ENCODE data around the gene ZNF423.

ZNF423 gene

DNA sequence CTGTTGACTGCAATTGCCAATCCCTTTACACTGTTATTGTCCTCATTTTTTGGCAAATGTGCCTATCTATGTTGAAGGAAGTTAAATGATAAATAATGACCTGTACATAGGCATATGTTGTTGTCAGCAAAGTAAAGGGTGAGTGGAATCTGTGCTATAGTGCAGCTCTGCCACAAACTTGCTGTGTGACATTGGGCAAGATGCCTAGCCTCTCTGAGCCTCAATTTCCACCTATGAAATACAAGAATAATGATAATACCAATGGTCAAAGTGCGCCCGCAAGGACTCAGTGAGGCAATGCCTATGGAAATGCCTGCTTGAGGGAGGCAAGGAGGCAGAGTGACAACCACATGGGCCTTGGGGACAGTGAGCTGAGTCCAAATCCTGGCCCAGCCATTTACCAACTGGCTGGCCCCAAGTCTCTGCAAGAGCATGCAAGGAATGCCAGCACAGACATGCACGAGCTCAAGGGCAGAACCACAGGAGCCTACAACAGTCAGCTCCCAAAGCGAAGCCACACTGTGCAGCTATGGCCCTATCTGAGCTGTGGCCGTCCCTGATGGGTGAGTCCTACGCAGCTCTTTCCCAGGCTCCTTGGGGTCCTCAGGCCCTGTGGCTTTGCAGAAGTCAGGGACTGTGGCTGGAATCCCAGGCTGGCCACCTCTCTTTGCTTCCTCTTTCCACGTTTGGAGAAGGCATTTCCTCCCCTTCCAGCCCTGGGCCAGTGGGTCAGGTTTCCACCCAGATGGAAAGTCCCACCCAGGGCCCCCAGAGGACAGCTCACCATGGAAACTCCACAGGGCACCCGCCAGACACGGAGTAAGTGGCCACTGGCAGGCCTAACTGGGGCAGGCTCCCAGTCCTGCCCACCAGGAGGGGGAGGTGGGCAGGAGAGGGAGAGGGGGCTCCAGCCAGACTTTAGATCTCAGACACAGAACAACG is 82.1 kb downstream of the ZNF423 start:
- TF ChIP-seq, protein P1, sequence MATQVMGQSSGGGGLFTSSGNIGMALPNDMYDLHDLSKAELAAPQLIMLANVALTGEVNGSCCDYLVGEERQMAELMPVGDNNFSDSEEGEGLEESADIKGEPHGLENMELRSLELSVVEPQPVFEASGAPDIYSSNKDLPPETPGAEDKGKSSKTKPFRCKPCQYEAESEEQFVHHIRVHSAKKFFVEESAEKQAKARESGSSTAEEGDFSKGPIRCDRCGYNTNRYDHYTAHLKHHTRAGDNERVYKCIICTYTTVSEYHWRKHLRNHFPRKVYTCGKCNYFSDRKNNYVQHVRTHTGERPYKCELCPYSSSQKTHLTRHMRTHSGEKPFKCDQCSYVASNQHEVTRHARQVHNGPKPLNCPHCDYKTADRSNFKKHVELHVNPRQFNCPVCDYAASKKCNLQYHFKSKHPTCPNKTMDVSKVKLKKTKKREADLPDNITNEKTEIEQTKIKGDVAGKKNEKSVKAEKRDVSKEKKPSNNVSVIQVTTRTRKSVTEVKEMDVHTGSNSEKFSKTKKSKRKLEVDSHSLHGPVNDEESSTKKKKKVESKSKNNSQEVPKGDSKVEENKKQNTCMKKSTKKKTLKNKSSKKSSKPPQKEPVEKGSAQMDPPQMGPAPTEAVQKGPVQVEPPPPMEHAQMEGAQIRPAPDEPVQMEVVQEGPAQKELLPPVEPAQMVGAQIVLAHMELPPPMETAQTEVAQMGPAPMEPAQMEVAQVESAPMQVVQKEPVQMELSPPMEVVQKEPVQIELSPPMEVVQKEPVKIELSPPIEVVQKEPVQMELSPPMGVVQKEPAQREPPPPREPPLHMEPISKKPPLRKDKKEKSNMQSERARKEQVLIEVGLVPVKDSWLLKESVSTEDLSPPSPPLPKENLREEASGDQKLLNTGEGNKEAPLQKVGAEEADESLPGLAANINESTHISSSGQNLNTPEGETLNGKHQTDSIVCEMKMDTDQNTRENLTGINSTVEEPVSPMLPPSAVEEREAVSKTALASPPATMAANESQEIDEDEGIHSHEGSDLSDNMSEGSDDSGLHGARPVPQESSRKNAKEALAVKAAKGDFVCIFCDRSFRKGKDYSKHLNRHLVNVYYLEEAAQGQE (IDR thresholded peaks at IDR 0.05; ENCODE audit: insufficient read depth in 1 of 2, low read depth in 2 of 2, low read length in 2 of 2) = no peak
- TF ChIP-seq FOXP2 (optimal IDR thresholded peaks at IDR 0.05; ENCODE audit: borderline replicate concordance, extremely low read depth, extremely low read length, insufficient read depth) (no peak), SIN3A (IDR thresholded peaks at IDR 0.05; ENCODE audit: borderline replicate concordance, insufficient read depth, low read length) (no peak), TAF1 (IDR thresholded peaks at IDR 0.05; ENCODE audit: borderline replicate concordance, insufficient read depth, low read length) (no peak), POLR2AphosphoS5 (IDR thresholded peaks at IDR 0.05; ENCODE audit: low read depth, low read length) (no peak)

DNA sequence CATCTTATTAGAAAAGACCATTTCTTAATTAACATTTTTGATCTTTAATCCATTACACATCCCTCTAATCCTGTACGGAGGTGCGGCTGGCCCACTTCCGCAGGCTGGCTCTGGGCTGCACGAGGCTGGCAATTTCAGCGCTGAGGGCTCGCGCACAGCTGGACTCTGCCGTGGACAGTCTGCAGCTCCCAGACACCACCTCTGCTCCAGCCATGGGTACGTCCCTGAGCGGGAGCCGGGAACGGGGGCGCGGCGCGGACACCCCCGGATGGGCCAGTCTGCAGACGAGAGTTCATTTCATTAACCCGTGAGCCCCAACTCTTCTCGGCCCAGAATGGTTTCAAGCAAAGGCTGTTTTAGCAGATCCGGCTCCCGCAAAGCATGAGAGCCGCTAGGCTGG is 87.9 kb downstream of the ZNF423 start:
- TF ChIP-seq POLR2AphosphoS5 (IDR thresholded peaks at IDR 0.05; ENCODE audit: low read depth, low read length) (no peak), TAF1 (IDR thresholded peaks at IDR 0.05; ENCODE audit: borderline replicate concordance, insufficient read depth, low read length) (no peak), SIN3A (IDR thresholded peaks at IDR 0.05; ENCODE audit: borderline replicate concordance, insufficient read depth, low read length) (no peak), FOXP2 (optimal IDR thresholded peaks at IDR 0.05; ENCODE audit: borderline replicate concordance, extremely low read depth, extremely low read length, insufficient read depth) (no peak)
- TF ChIP-seq, protein P1 (IDR thresholded peaks at IDR 0.05; ENCODE audit: insufficient read depth in 1 of 2, low read depth in 2 of 2, low read length in 2 of 2) = no peak

DNA sequence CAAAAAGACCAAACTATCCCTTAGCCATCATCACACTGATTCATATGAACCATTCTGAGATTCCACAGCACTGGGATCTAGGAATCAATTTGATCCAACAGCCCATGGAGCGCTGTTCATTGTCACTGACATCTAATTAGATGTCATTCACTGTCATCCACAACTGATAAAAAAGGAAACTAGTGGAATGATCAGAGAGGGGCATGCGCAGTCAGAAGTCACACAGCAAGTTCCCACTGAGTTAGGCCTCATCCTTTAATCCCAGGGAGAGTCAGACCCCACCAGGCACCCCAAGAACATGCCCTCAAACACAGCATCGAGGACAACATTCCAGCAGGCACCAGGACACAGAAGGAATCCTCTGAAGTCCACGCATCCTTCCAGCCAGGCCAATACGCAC is 88.5 kb downstream of the ZNF423 start:
- TF ChIP-seq FOXP2 (optimal IDR thresholded peaks at IDR 0.05; ENCODE audit: borderline replicate concordance, extremely low read depth, extremely low read length, insufficient read depth) (no peak), SIN3A (IDR thresholded peaks at IDR 0.05; ENCODE audit: borderline replicate concordance, insufficient read depth, low read length) (no peak), POLR2AphosphoS5 (IDR thresholded peaks at IDR 0.05; ENCODE audit: low read depth, low read length) (no peak), TAF1 (IDR thresholded peaks at IDR 0.05; ENCODE audit: borderline replicate concordance, insufficient read depth, low read length) (no peak)
- TF ChIP-seq, protein P1 (IDR thresholded peaks at IDR 0.05; ENCODE audit: insufficient read depth in 1 of 2, low read depth in 2 of 2, low read length in 2 of 2) = no peak

DNA sequence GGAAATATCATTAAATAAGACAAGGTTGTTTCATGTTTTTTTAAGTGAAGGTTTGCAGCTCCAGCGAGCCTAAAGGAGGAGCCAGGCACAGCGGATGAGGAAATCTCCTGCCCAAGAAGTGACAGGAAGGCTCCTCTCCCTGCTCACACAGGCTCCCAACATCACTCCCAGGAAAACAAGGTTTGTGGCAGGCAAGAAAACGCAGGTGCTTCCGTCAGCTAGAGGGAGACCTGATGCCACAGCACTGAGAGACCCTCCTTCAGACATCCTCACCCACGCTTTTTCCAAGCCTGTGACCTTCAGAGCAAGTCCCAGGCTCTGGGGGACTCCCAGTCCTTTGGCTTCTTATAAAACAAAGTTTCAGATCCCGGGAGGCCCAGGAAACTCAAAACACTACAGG is 89.7 kb downstream of the ZNF423 start:
- TF ChIP-seq FOXP2 (optimal IDR thresholded peaks at IDR 0.05; ENCODE audit: borderline replicate concordance, extremely low read depth, extremely low read length, insufficient read depth) (no peak), SIN3A (IDR thresholded peaks at IDR 0.05; ENCODE audit: borderline replicate concordance, insufficient read depth, low read length) (peak; percentile 17; the same call in 1 of the 2 replicates)

DNA sequence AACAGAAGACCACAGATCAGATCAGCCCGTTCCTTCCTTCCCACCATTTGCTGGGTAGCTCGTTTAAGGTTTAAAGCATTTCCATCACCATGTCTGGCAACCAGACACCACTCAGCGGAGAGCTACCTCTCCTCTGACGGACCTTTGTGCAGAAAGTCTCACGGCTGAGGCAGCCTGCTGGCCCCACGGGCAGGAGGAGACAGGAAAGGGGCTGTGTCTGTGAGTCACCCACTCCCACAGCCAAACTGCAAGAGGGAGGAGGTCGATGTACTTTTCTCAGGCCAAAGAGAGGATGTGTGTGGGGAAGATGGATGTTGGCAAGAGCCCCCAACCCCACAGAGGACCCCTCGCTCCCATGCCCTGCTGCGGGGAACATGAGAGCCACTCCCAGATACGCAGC is 92.1 kb downstream of the ZNF423 start:
- TF ChIP-seq, protein P1 (IDR thresholded peaks at IDR 0.05; ENCODE audit: insufficient read depth in 1 of 2, low read depth in 2 of 2, low read length in 2 of 2) = no peak
- no peak for TF ChIP-seq TAF1 (IDR thresholded peaks at IDR 0.05; ENCODE audit: borderline replicate concordance, insufficient read depth, low read length)
- TF ChIP-seq POLR2AphosphoS5 (IDR thresholded peaks at IDR 0.05; ENCODE audit: low read depth, low read length) = no peak
- TF ChIP-seq SIN3A (IDR thresholded peaks at IDR 0.05; ENCODE audit: borderline replicate concordance, insufficient read depth, low read length) = no peak
- no peak for TF ChIP-seq FOXP2 (optimal IDR thresholded peaks at IDR 0.05; ENCODE audit: borderline replicate concordance, extremely low read depth, extremely low read length, insufficient read depth)

Measured in PFSK-1 (cell line).